Transverse colon (tissue), 4 donors: ENCODE measurements around the gene TTL. TPM values are rescaled to one million over a fixed set of nuclear protein-coding genes. Genes with fewer than 3 reads are reported as not detected.
A peak's percentile ranks its signal among the peaks of the same experiment; 100 is the strongest.

Experiments used
- DNase-seq: peaks from one replicate; pipeline ENCODE4 v3.0.0-alpha.2; 2019
- H3K27ac ChIP-seq, 4 donors: fragments of 200-600 bp; sonication (generic); 2 replicates each; pipeline ENCODE4 v1.5.1; 2016 to 2018; ENCODE audit warnings: inconsistent platforms in 4 of 4
- H3K27me3 ChIP-seq: fragments of 200-600 bp; sonication (generic); 2 replicates; pipeline ENCODE4 v1.5.1; 2017; ENCODE audit warnings: inconsistent platforms
- H3K36me3 ChIP-seq, 4 donors: fragments of 200-600 bp; sonication (generic); 2 replicates each; pipeline ENCODE4 v1.5.1; 2017 to 2019; ENCODE audit warnings: inconsistent platforms in 4 of 4
- H3K4me1 ChIP-seq, 4 donors: fragments of 200-600 bp; sonication (generic); 2 replicates each; pipeline ENCODE4 v1.5.1; 2017 to 2020; ENCODE audit warnings: inconsistent platforms in 4 of 4
- H3K4me3 ChIP-seq, 4 donors: fragments of 200-600 bp; sonication (generic); 1 replicate in 1 of 4; 2 replicates in 3 of 4; pipeline versions ENCODE4 v1.5.1 to v1.6.1; 2017 to 2019; ENCODE audit warnings: inconsistent platforms in 4 of 4
- H3K9me3 ChIP-seq, 2 donors: fragments of 200-600 bp; sonication (generic); 2 replicates each; pipeline ENCODE4 v1.5.1; 2017 to 2019; ENCODE audit warnings: inconsistent platforms in 2 of 2
- EP300 ChIP-seq: sonication (generic); formaldehyde crosslinking; IDR thresholded peaks from one replicate; pipeline ENCODE4 v1.6.1; 2017; ENCODE audit warnings: antibody characterized with exemption, low read depth
- POLR2A ChIP-seq: fragments of 450-650 bp; IDR thresholded peaks from one replicate; pipeline ENCODE4 v1.6.1; 2016; ENCODE audit warnings: antibody characterized with exemption, mild to moderate bottlenecking, moderate library complexity
- POLR2AphosphoS5 ChIP-seq, 3 donors: sonication (generic); formaldehyde crosslinking; IDR thresholded peaks; one replicate each; pipeline ENCODE4 v1.6.1; 2016; ENCODE audit warnings: antibody characterized with exemption in 3 of 3
- WGBS, 2 donors: methylation state at CpG; one replicate each; pipeline ENCODE4 v1.1.5; 2018; ENCODE audit warnings: low coverage in 1 of 2; 5-methylcytosine and 5-hydroxymethylcytosine counted together
- in situ Hi-C, 4 donors: fragments of 200-750 bp; cut with MboI; loops; one replicate each; pipeline versions ENCODE4 v1.15.0 to v1.15.1; 2017; ENCODE audit warnings: low sequenced_read_pairs in 3 of 4, low pct_ligation_motif_present in 1 of 4, low pct_unique_long_range_greater_than_20kb in 1 of 4
- intact Hi-C: fragments of 100-400 bp; cut with DNase I; formaldehyde crosslinking; loops from one replicate; pipeline ENCODE4 v1.15.1; 2023; ENCODE audit warnings: low total_unique reads
- total RNA-seq, 4 donors: library from RNA; depleted of rRNA; stranded (reverse); fragments of >200 nt; gene quantifications; one replicate each; pipeline ENCODE4 v1.1.0, GENCODE V29; 2016
- TF ChIP-seq, protein P1 (sequence below), 5 experiments: fragments of 200-600 bp in 3 of 5; fragments of 450-650 bp in 2 of 5; sonication (generic) in 3 of 5; IDR thresholded peaks; 1 replicate in 2 of 5; 2 replicates in 3 of 5; pipeline ENCODE4 v1.5.1; 2016 to 2017; ENCODE audit warnings: antibody characterized with exemption in 5 of 5, inconsistent platforms in 3 of 5, mild to moderate bottlenecking in 2 of 5, moderate library complexity in 1 of 5

Gene TTL
- total RNA-seq, 4 donors from 2014 or later: 7.9 to 61.3 (median 16.6) TPM

DNA sequence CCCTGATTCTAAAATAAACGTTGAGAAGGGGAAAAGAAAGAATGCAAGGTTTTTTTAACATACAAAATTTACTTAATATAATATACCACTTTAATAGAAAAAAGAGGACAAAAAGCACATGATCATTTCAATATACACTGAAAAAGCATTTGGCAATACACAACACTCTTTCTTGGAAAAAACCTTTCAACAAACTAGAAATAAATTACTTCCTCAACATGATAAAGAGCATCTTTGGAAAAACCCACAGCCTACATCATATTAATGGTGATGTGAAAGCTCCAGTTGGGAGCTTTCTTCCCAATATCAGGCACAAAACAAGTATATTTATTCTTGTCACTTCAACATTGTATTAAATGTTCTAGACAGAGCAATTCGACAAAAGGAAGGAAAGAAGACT lies 57.4 kb downstream of the TTL start:
- intact Hi-C loops: no loop called here
- in situ Hi-C loops: no loop called here
- no peaks in the 10 kb centered on the region for H3K27me3 ChIP-seq
- WGBS, 2 donors: 74 to 83% methylated on average over 2 of the region's 2 CpGs
- TF ChIP-seq, protein P1, sequence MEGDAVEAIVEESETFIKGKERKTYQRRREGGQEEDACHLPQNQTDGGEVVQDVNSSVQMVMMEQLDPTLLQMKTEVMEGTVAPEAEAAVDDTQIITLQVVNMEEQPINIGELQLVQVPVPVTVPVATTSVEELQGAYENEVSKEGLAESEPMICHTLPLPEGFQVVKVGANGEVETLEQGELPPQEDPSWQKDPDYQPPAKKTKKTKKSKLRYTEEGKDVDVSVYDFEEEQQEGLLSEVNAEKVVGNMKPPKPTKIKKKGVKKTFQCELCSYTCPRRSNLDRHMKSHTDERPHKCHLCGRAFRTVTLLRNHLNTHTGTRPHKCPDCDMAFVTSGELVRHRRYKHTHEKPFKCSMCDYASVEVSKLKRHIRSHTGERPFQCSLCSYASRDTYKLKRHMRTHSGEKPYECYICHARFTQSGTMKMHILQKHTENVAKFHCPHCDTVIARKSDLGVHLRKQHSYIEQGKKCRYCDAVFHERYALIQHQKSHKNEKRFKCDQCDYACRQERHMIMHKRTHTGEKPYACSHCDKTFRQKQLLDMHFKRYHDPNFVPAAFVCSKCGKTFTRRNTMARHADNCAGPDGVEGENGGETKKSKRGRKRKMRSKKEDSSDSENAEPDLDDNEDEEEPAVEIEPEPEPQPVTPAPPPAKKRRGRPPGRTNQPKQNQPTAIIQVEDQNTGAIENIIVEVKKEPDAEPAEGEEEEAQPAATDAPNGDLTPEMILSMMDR (IDR thresholded peaks at IDR 0.05): no peak
- TF ChIP-seq POLR2AphosphoS5 (IDR thresholded peaks at IDR 0.05): no peak
- TF ChIP-seq EP300: no peak
- TF ChIP-seq POLR2A: no peak
- H3K4me3 ChIP-seq: no peak overlapping the region
- DNase-seq: no peak
- peaks cover 8 to 23% (median 16%) of the 10 kb centered on the region in 4 donors for H3K4me1 ChIP-seq
- no peak overlapping the region for H3K27ac ChIP-seq
- no peaks in the 10 kb centered on the region for H3K9me3 ChIP-seq
- H3K36me3 ChIP-seq: no peaks in the 10 kb centered on the region

- Histone ChIP-seq H3K9me3 (no peaks in the 10 kb centered on the region), H3K27me3 (no peaks in the 10 kb centered on the region), H3K27ac (peak overlapping the region; percentile 88 to 92 (median 90)), H3K36me3 (no peaks in the 10 kb centered on the region), H3K4me3 (peak overlapping the region in 2 of 4 donors; percentile 81 to 83), H3K4me1 (peaks cover 8 to 25% (median 16%) of the 10 kb centered on the region in 4 donors)
- in situ Hi-C loops (no loop called here), intact Hi-C loops (no loop called here)
- DNase-seq: no peak
- 32 to 47% methylated on average over 2 of the region's 2 CpGs for WGBS, 2 donors
- TF ChIP-seq, protein P1 (IDR thresholded peaks at IDR 0.05): no peak
- TF ChIP-seq POLR2AphosphoS5 (IDR thresholded peaks at IDR 0.05): no peak
- TF ChIP-seq POLR2A: no peak
- no peak for TF ChIP-seq EP300
These were observed 59.0 kb downstream of the TTL start for GRCh38 chr2:112540906-112541305.

GRCh38 chr2:112541315-112542122 lies 59.6 kb downstream of the TTL start:
- H3K27ac ChIP-seq: peak overlapping the region; percentile 88 to 92 (median 90)
- H3K9me3 ChIP-seq: no peaks in the 10 kb centered on the region
- H3K4me3 ChIP-seq: peak overlapping the region; percentile 70 to 83 (median 81)
- TF ChIP-seq, protein P1 (IDR thresholded peaks at IDR 0.05): no peak
- TF ChIP-seq POLR2A (peak; percentile 58), POLR2AphosphoS5 (IDR thresholded peaks at IDR 0.05) (peak in 2 of 3 donors; percentile 29 to 53)
- in situ Hi-C loops (no loop called here), intact Hi-C loops (no loop called here)
- WGBS, 2 donors: 0 to 15% methylated on average over 3 to 34 of the region's 34 CpGs
- H3K4me1 ChIP-seq: peaks cover 8 to 25% (median 16%) of the 10 kb centered on the region in 4 donors
- H3K36me3 ChIP-seq: no peaks in the 10 kb centered on the region
- peak; percentile 67 for DNase-seq
- no peaks in the 10 kb centered on the region for H3K27me3 ChIP-seq

DNA sequence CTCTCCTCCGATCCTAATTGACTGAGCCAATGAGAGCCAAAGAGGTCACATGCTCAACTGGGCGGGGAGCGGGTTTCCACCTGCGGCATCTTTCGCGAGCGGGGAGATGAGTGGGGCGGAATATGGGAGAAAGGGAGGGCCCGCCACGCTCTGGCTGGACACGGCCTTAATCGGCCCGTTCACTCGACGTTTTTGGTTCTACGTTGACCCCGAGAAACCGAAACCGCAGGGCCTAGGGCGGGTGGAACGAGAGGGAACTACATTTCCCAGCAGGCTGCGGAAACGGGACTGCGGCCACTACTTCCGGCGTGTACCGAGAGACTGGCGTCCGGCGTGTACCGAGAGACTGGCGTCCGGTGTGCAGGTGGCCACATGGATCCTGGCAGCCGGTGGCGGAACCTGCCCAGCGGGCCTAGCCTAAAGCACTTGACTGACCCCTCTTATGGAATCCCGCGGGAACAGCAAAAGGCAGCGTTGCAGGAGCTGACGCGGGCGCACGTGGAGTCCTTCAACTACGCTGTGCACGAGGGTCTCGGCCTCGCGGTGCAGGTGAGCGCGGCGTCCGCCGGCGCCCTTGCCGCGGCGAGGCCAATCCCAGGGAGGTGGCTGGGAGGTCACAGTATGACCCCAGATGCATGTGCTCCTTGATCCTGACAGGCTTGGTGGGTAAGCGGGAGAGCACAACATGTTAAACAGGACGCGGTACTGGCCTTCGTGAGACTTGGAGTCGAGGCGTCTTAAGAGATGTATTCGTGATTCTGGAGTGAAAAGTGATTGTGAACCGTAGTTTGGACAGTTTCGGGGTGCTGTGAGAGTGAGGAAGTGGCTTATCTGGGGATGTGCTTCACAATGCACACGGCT lies 60.4 kb downstream of the TTL start, which contains the start of gene POLR1B:
TSS of gene POLR1B (plus strand) at position 343 of the 861 bp plus-strand sequence. CDS start at position 373, 30 bp downstream.
- no peak for TF ChIP-seq EP300
- TF ChIP-seq POLR2AphosphoS5 (IDR thresholded peaks at IDR 0.05): peak; percentile 10 to 41 (median 32)
- intact Hi-C loops (no loop called here), in situ Hi-C loops (no loop called here)
- 0% methylated on average over 36 of the region's 67 CpGs; no CpG with 5 or more reads in 1 of the 2 donors for WGBS, 2 donors
- no peaks in the 10 kb centered on the region for H3K9me3 ChIP-seq
- peak; percentile 86 for DNase-seq
- peaks cover 8 to 25% (median 16%) of the 10 kb centered on the region in 4 donors for H3K4me1 ChIP-seq
- no peaks in the 10 kb centered on the region for H3K27me3 ChIP-seq
- H3K36me3 ChIP-seq: peaks cover 0 to 1% (median under 1%) of the 10 kb centered on the region in 4 donors
- H3K27ac ChIP-seq: peak within 1 kb of the TSS; percentile 88 to 92 (median 90)
- peak within 1 kb of the TSS; percentile 70 to 83 (median 81) for H3K4me3 ChIP-seq
